ENCODE measurements around the gene TBC1D22B.
"Not testable (repeated sequence)": the region's sequence is repeated elsewhere in the genome, so short reads cannot be mapped to it uniquely, and the experiment has no call there.

The TBC1D22B gene

GRCh38 chr6:37323580-37323979 is 66.0 kb downstream of the TBC1D22B start:
- no peak overlapping the region for H3K4me3 Mint-ChIP-seq
- no peak for DNase-seq
- H3K9me3 Mint-ChIP-seq, result no peaks in the 10 kb centered on the region

GRCh38 chr6:37324131-37325033 is 66.8 kb downstream of the TBC1D22B start:
- no peaks in the 10 kb centered on the region for H3K27me3 Mint-ChIP-seq
- H3K4me3 Mint-ChIP-seq, result no peak overlapping the region
- peaks cover 16% of the 10 kb centered on the region for H3K4me1 Mint-ChIP-seq
- ATAC-seq (peak; percentile 87), DNase-seq (peak; percentile 14)
- no peaks in the 10 kb centered on the region for H3K9me3 Mint-ChIP-seq
- peaks cover 9% of the 10 kb centered on the region for H3K36me3 Mint-ChIP-seq (ENCODE audit: low read depth)
- no peak overlapping the region for H3K27ac Mint-ChIP-seq

More at GRCh38 chr6:37323580-37323979, 66.0 kb downstream of the TBC1D22B start:
- Mint-ChIP-seq H3K4me1 (peaks cover 16% of the 10 kb centered on the region), H3K27ac (no peak overlapping the region), H3K27me3 (no peaks in the 10 kb centered on the region), H3K36me3 (ENCODE audit: low read depth) (peaks cover 6% of the 10 kb centered on the region)
- no peak for ATAC-seq

- not testable (repeated sequence) for H3K27ac Mint-ChIP-seq, ATAC-seq, H3K4me1 Mint-ChIP-seq, DNase-seq, H3K27me3 Mint-ChIP-seq, H3K4me3 Mint-ChIP-seq, H3K9me3 Mint-ChIP-seq
- peaks cover 13% of the 10 kb centered on the region for H3K36me3 Mint-ChIP-seq (ENCODE audit: low read depth)
These were observed 72.8 kb downstream of the TBC1D22B start for GRCh38 chr6:37330345-37330744.

- Mint-ChIP-seq H3K27ac (no peak overlapping the region), H3K36me3 (ENCODE audit: low read depth) (peaks cover 13% of the 10 kb centered on the region)
- no peak for ATAC-seq
These were observed 73.5 kb downstream of the TBC1D22B start for GRCh38 chr6:37331047-37331446.

GRCh38 chr6:37332894-37333293 is 75.3 kb downstream of the TBC1D22B start:
- no peak overlapping the region for H3K4me3 Mint-ChIP-seq
- peaks cover 8% of the 10 kb centered on the region for H3K36me3 Mint-ChIP-seq (ENCODE audit: low read depth)
- peaks cover 3% of the 10 kb centered on the region for H3K4me1 Mint-ChIP-seq
- no peaks in the 10 kb centered on the region for H3K27me3 Mint-ChIP-seq
- no peak for DNase-seq
- no peak overlapping the region for H3K27ac Mint-ChIP-seq
- H3K9me3 Mint-ChIP-seq, result no peaks in the 10 kb centered on the region
- no peak for ATAC-seq

More at GRCh38 chr6:37331047-37331446, 73.5 kb downstream of the TBC1D22B start:
- Mint-ChIP-seq H3K27me3 (no peaks in the 10 kb centered on the region), H3K9me3 (no peaks in the 10 kb centered on the region), H3K4me1 (peaks cover 3% of the 10 kb centered on the region), H3K4me3 (no peak overlapping the region)
- DNase-seq, result no peak

GRCh38 chr6:37334047-37334446 is 76.5 kb downstream of the TBC1D22B start:
- no peak overlapping the region for H3K4me3 Mint-ChIP-seq
- no peak for DNase-seq
- H3K36me3 Mint-ChIP-seq (ENCODE audit: low read depth), result peaks cover 8% of the 10 kb centered on the region
- H3K27me3 Mint-ChIP-seq, result no peaks in the 10 kb centered on the region
- H3K9me3 Mint-ChIP-seq, result no peaks in the 10 kb centered on the region
- H3K27ac Mint-ChIP-seq, result no peak overlapping the region
- no peak for ATAC-seq
- peaks cover 3% of the 10 kb centered on the region for H3K4me1 Mint-ChIP-seq

GRCh38 chr6:37338317-37338716 is 80.7 kb downstream of the TBC1D22B start:
- H3K27me3 Mint-ChIP-seq; H3K4me1 Mint-ChIP-seq; ATAC-seq; DNase-seq; H3K9me3 Mint-ChIP-seq; H3K36me3 Mint-ChIP-seq (ENCODE audit: low read depth); H3K4me3 Mint-ChIP-seq; H3K27ac Mint-ChIP-seq: not testable (repeated sequence)

- no peak for DNase-seq
- ATAC-seq, result no peak
- Mint-ChIP-seq H3K27ac (no peak overlapping the region), H3K27me3 (no peaks in the 10 kb centered on the region), H3K36me3 (ENCODE audit: low read depth) (no peaks in the 10 kb centered on the region), H3K4me1 (no peaks in the 10 kb centered on the region), H3K4me3 (no peak overlapping the region), H3K9me3 (no peaks in the 10 kb centered on the region)
These were observed 81.2 kb downstream of the TBC1D22B start for GRCh38 chr6:37338745-37339255.

- no peak for DNase-seq
- peaks cover 5% of the 10 kb centered on the region for H3K27me3 Mint-ChIP-seq
- H3K27ac Mint-ChIP-seq, result no peak overlapping the region
- no peaks in the 10 kb centered on the region for H3K9me3 Mint-ChIP-seq
- no peak for ATAC-seq
- no peaks in the 10 kb centered on the region for H3K36me3 Mint-ChIP-seq (ENCODE audit: low read depth)
- no peak overlapping the region for H3K4me3 Mint-ChIP-seq
- H3K4me1 Mint-ChIP-seq, result no peaks in the 10 kb centered on the region
These were observed 82.4 kb downstream of the TBC1D22B start for GRCh38 chr6:37339741-37340638.

GRCh38 chr6:37340639-37340943 is 83.0 kb downstream of the TBC1D22B start:
- H3K9me3 Mint-ChIP-seq, result no peaks in the 10 kb centered on the region
- no peaks in the 10 kb centered on the region for H3K4me1 Mint-ChIP-seq
- no peak overlapping the region for H3K4me3 Mint-ChIP-seq
- DNase-seq, result no peak
- no peak for ATAC-seq
- H3K36me3 Mint-ChIP-seq (ENCODE audit: low read depth), result no peaks in the 10 kb centered on the region
- H3K27me3 Mint-ChIP-seq, result peaks cover 5% of the 10 kb centered on the region
- no peak overlapping the region for H3K27ac Mint-ChIP-seq

- Mint-ChIP-seq H3K4me1 (no peaks in the 10 kb centered on the region), H3K27me3 (peaks cover 8% of the 10 kb centered on the region), H3K27ac (no peak overlapping the region), H3K9me3 (no peaks in the 10 kb centered on the region), H3K4me3 (no peak overlapping the region), H3K36me3 (ENCODE audit: low read depth) (no peaks in the 10 kb centered on the region)
- ATAC-seq (no peak), DNase-seq (no peak)
These were observed 85.7 kb downstream of the TBC1D22B start for GRCh38 chr6:37343248-37343647.

- Mint-ChIP-seq H3K27ac (no peak overlapping the region), H3K36me3 (ENCODE audit: low read depth) (no peaks in the 10 kb centered on the region), H3K4me1 (no peaks in the 10 kb centered on the region), H3K4me3 (no peak overlapping the region), H3K9me3 (no peaks in the 10 kb centered on the region), H3K27me3 (peaks cover 8% of the 10 kb centered on the region)
- ATAC-seq, result no peak
- no peak for DNase-seq
These were observed 86.7 kb downstream of the TBC1D22B start for GRCh38 chr6:37344308-37344707.

GRCh38 chr6:37345804-37346203 is 88.2 kb downstream of the TBC1D22B start:
- H3K27me3 Mint-ChIP-seq; H3K9me3 Mint-ChIP-seq; ATAC-seq; H3K36me3 Mint-ChIP-seq (ENCODE audit: low read depth); H3K4me3 Mint-ChIP-seq; H3K4me1 Mint-ChIP-seq; DNase-seq; H3K27ac Mint-ChIP-seq: not testable (repeated sequence)

GRCh38 chr6:37347177-37347576 is 89.6 kb downstream of the TBC1D22B start:
- Mint-ChIP-seq H3K4me1 (no peaks in the 10 kb centered on the region), H3K4me3 (no peak overlapping the region), H3K36me3 (ENCODE audit: low read depth) (no peaks in the 10 kb centered on the region), H3K27me3 (peaks cover 8% of the 10 kb centered on the region), H3K9me3 (no peaks in the 10 kb centered on the region), H3K27ac (no peak overlapping the region)
- DNase-seq (no peak), ATAC-seq (no peak)
